ENCODE results near the gene SLC25A17.

- TF ChIP-seq TAF1 (IDR thresholded peaks at IDR 0.05; ENCODE audit: low read depth) = no peak
- TF ChIP-seq EGR1 (IDR thresholded peaks at IDR 0.05) = no peak
- TF ChIP-seq REST (IDR thresholded peaks at IDR 0.05; ENCODE audit: low read depth) = no peak
- no peak for TF ChIP-seq EP300 (IDR thresholded peaks at IDR 0.05; ENCODE audit: borderline replicate concordance)
- no peak for TF ChIP-seq RAD21 (IDR thresholded peaks at IDR 0.05; ENCODE audit: low read depth)
- TF ChIP-seq MAX (IDR thresholded peaks at IDR 0.05) = no peak
- no peak for TF ChIP-seq FOXM1 (IDR thresholded peaks at IDR 0.05; ENCODE audit: borderline replicate concordance, low read depth)
- no peak for TF ChIP-seq ZBTB7A (IDR thresholded peaks at IDR 0.05; ENCODE audit: low read depth)
- no peak for TF ChIP-seq TCF12 (IDR thresholded peaks at IDR 0.05; ENCODE audit: low read depth)
- TF ChIP-seq TEAD4 (IDR thresholded peaks at IDR 0.05) = no peak
Measured at GRCh38 chr22:40741116-40741515, 78.0 kb downstream of the SLC25A17 start.

All from Ishikawa (cell line).